GM18507 (cell line): ENCODE measurements around the gene TAF3.

ENCODE experiments used
- DNase-seq: peaks from one replicate; pipeline ENCODE4 v3.0.0; 2011; ENCODE audit warnings: low read depth; ENCODE audit not compliant: insufficient read length; ENCODE audit errors: extremely low spot score
- FAIRE-seq: peaks from 2 replicates; lab custom pipeline; 2011; peaks lifted over from hg19 to GRCh38; lab: Jason Lieb, UNC

TAF3 gene

DNA sequence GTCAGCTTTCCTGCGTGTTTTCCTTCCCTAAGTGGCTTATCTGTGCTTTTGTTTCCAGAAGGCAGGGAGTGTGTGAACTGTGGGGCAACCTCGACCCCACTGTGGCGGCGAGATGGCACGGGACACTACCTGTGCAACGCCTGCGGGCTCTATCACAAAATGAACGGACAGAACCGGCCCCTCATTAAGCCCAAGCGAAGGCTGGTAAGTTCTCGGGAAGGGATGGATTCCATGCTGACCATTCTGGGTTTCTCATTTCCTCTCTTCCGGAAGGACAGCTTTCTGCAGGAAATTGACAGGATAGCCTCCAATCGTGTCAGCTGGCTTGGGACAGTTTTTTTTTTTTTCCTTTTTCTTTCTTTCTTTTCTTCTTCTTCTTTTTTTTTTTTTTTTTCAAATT is 245.6 kb downstream of the TAF3 start:
- no peak for DNase-seq
- FAIRE-seq: no peak

- no peak for DNase-seq
- no peak for FAIRE-seq
Measured at GRCh38 chr10:8064436-8064835, 246.1 kb downstream of the TAF3 start.

DNA sequence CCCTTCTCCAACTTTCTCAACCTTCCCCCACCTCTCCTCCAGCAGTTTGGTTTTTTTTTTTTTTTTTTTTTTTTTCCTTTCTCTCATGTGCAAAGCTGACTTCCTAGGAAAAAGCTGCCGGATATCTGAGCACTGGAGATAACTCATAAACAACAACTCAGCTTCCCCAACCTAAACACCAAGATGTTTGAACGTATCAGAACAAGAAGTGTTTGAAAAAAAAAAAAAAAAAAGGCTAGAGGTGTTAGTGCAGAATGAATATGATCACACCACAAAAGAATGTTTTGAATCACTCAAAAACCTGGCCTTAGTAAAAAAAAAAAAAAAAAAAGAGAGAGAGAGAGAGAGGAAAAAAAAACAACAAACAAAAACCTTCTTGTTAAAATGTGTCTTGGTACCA is 247.3 kb downstream of the TAF3 start:
- no peak for FAIRE-seq
- DNase-seq: no peak

DNA sequence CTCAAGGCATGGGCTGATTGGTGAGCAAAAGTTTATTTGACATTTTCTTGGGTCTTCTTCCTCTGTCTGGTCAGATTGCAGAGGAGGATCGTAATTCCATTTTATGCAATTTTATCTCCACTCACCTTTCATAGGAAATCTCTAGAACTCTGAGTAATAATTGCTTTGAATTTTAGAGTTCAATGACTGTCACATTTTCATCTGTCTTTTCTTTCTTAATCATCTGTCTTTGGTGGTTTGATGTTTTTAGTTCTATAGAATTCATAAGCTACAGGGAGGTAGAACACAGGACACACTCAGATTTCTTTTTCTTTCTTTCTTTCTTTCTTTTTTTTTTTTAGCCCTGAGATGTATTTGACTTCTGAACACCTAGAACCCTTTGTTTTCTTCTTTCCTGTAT is 247.8 kb downstream of the TAF3 start:
- DNase-seq (no peak), FAIRE-seq (no peak)
